Measurements from ENCODE around the gene NIPSNAP2. TPM values are rescaled to one million over a fixed set of nuclear protein-coding genes. Genes with fewer than 3 reads are reported as not detected.
"Not testable (repeated sequence)": the region's sequence is repeated elsewhere in the genome, so short reads cannot be mapped to it uniquely, and the experiment has no call there.

NIPSNAP2 gene
- total RNA-seq, 1 donor from 2014 or later: 49.5 TPM

DNA sequence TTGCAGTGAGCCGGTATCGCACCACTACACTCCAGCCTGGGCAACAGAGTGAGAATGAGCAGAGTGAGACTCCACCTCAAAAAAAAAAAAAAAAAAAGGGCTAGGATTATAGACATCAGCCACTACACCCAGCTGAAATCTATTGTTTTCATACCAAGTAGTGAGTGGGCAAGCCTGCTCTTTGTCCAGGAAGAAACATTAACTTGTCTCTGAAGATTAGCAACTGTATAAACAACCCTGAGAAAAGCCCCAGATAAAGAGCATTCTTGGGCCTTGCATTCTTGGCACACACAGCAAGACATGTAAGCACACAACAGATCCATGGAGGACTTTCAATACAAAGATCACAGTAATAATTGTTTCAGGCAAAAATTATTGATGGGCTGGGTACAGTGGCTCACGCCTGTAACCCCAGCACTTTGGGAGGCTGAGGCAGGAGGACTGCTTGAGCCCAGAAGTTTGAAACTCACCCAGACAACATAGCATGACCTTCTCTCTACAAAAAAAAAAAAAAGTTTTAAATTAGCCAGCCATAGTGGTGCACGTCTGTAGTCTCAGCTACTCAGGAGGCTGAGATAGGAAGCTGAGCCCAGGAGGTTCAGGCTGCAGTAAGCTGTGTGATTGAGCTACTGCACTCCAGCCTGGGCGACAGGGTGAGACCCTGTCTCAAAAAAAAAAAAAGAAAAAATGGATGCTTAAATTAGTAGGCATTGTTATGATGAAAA, 82.5 kb downstream of the NIPSNAP2 start:
- DNase-seq (ENCODE audit: low read depth, low spot score): peak; percentile 95

DNA sequence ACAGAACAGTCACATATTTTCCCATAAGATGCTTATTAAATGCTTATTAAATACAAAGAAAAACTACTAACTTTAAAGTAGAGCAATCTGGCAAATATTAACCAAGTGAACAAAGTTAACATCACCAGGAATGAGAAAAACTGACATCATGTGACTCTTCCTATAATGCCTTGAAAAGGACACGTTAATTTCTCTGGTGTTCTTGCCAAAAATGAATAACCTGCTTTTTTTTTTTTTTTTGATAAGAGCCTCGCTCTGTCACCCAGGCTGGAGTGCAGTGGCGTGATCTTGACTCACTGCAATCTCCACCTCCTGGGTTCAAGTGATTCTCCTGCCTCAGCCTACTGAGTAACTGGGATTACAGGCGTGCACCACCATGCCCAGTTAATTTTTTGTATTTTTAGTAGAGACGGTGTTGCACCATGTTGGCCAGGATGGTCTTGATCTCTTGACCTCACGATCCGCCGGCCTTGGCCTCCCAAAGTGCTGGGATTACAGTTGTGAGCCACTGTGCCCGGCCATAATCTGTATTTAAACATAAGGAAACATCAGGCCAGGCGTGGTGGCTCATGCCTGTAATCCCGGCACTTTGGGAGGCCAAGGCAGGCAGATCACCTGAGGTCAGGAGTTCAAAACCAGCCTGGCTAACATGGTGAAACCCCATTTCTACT, 83.2 kb downstream of the NIPSNAP2 start:
- DNase-seq (ENCODE audit: low read depth, low spot score): not testable (repeated sequence)

DNA sequence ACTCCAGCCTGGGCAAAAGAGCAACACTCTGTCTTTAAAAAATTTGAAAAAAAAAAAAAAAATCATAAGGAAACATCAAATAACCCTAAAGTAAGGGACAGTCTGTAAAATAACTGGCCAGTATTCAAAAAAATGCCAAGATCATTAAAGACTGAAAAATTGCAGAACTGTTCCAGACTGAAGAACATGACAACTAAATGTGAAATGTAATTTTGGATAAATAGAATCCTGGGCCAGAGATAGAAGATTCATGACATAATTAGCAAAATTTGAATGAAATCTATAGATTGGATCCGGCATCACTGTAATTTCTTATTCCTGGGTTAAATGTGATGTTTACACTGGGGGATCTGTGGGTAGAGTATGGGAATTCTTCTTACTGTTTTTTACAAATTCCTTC, 83.9 kb downstream of the NIPSNAP2 start:
- DNase-seq (ENCODE audit: low read depth, low spot score): no peak

DNA sequence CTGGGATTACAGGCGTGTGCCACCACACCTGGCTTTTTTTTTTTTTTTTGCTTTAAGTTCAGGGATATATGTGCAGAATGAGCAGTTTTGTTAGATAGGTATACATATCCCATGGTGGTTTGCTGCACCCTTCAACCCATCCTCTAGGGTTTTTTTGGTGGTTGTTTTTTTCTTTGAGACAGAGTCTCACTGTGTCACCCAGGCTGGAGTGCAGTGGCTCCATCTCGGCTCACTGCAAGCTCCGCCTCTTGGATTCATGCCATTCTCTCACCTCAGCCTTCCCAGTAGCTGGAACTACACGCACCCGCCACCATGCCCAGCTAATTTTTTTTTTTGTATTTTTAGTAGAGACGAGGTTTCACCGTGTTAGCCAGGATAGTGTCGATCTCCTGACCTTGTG, 84.4 kb downstream of the NIPSNAP2 start:
- not testable (repeated sequence) for DNase-seq (ENCODE audit: low read depth, low spot score)

Other genes starting within 250 kb of the NIPSNAP2 start
- gene SEPTIN14, start 101.8 kb upstream of the NIPSNAP2 start, total RNA-seq: not detected in 2 replicates
- gene ZNF713, start 77.1 kb upstream of the NIPSNAP2 start, total RNA-seq: 2.5 and 3.6 TPM in 2 replicates
- gene MRPS17, start 12.7 kb upstream of the NIPSNAP2 start, total RNA-seq: 20.9 and 32.6 TPM in 2 replicates
- gene PSPH, start 86.9 kb downstream of the NIPSNAP2 start, total RNA-seq: 55.8 and 79.4 TPM in 2 replicates
- 394 and 428 TPM in 2 replicates for gene CCT6A, start 87.2 kb downstream of the NIPSNAP2 start, total RNA-seq
- gene SUMF2, start 99.7 kb downstream of the NIPSNAP2 start, total RNA-seq: 129 and 164 TPM in 2 replicates
- gene PHKG1, start 128.4 kb downstream of the NIPSNAP2 start, total RNA-seq: 0.46 and 0.59 TPM in 2 replicates
- gene CHCHD2, start 141.9 kb downstream of the NIPSNAP2 start, total RNA-seq: 219 and 373 TPM in 2 replicates
- not detected in 2 replicates for gene NUPR2, start 151.8 kb downstream of the NIPSNAP2 start, total RNA-seq